ENCODE results near the gene MRPL46. TPM values are rescaled to one million over a fixed set of nuclear protein-coding genes. Genes with fewer than 3 reads are reported as not detected.
"Not testable (repeated sequence)": the region's sequence is repeated elsewhere in the genome, so short reads cannot be mapped to it uniquely, and the experiment has no call there.

MRPL46 gene
- total RNA-seq, 1 donor from 2014 or later = 15.6 TPM

DNA sequence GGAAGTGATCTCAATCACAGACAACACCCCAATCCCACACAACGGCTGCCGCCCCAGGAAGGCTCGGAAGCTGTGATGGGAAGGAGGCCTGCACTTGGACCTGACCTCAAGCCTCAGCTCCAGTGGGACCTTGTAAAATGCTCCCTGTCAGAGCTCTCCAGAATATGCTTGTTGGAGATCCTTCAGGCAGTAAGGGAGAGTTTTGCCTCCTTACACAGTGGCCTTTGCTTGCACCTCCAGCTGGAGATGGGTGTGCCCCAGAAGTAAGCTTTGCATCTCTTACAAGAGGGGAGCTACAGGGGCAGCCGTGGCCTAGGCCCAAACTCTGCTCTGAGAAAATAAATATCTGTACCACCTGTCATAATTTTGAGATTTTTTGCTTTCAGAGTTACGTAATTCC lies 10.7 kb upstream of the MRPL46 start:
- no peak for DNase-seq

DNA sequence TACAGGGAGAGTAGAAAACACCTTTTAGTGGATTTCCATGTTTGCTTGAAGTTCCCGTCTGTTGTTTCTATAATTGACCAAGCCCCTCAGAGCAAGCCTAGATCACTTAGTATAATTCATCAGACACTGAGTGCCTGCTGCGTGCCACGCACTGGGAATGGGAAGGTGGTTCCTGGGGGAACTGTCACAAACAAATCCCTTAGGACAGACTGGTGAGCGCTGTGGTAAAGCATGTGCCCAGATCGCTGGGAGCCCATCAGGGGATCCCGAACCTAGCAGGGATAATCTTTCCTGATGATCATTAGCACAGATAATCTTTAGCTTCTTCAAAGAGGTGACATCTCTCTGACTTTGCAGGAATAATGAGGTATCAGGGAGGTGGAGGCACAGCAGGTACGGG lies 9.9 kb upstream of the MRPL46 start:
- DNase-seq = no peak

DNA sequence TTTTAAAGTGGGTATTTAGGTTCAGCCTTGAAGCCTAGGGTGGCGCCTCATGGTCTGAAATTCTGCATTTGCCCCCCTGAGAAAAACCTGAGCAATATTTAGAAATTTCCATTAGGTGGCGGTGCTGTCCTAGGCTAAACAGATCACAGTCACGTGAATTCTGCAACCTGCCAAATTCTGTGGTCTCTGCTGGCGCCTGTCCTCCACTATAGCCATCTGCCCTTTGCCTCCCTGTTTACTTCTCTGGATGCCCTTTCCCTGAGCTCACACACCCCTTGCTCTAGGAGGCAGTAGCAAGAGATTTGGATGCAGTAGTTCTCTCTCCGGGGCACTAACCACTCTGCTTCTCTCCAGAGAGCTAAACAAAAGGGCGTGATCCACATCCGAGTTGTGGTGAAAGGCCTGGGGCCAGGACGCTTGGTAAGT lies 9.5 kb upstream of the MRPL46 start:
- DNase-seq = peak; percentile 20

DNA sequence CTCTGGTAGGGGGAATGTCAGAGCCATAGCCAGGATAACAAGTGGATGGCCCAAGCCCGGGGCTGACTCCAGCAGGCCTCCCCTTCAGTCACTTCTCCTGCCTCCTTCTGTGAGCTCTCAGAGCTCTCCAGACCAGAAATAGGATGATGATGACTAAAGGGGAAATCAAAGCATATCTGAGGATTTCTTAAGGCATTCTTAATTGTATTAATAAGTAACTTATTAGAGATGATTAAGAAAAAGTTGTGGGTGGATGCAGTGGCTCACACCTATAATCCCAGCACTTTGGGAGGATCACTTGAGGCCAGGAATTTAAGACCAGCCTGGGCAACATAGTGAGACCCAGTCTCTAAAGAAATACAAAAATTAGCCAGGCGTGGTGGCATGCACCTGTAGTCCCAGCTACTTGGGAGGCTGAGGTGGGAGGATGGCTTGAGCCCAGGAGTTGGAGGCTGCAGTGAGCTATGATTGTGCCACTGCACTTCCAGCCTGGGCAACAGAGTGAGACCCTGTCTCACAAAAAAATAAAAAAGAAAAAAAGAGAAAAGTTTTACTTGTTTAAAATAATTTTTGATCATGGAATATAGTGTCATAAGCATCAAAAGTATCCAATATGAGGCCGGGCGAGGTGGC lies 6.6 kb upstream of the MRPL46 start:
- not testable (repeated sequence) for DNase-seq

DNA sequence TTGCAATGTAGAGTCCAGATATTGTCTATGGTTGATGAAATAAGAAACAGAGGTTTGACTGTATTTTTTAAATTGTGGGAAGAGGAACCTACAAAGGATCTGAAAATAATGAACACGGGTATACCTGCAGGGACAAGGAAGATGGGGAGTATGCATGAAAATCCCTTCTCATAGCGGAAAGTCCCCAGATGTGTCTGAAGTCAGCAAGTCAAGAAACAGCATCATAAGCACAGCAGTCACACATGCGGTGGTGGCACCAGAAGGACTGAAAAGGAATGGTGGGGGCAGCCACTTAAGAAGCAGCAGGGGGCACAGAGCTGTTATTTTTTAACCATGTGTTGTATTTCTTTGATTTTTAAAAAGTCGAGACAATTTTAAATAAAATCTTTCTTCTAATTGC lies 5.0 kb upstream of the MRPL46 start:
- DNase-seq = no peak

DNA sequence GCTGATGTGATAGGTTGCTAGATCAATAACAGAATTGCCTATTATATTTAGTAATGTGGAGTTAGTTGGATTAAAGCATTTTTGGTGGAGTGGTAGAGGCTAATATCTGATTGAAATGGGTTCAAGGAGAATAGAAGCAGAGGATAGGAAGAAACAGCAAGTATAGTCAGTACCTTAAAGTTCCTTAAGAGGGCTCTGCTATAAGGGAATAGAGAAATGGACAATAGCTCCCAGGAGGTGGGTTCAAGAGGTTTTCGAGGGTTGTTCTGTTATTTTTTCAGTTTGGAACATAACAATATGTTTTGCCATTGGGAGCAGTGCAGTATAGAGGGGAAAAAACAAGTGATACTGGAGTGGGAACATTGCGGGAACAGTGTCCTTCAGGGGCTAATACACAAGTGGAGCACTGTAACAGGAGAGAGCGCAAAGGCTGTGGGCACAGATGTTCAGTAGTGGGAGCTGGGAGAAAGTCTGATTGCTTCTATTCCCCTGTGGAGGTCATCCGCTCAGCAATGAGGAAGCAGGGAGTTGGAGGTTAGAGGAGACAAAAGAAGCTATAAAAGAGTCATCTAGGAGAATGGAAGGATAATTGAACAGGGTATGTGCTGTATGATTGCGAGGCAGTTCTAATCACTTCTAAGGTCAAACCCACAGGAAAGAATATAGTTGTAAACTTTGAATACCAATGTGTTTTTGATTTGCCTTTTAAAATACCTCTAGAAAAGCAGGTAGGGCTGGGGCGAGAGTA lies 3.6 kb upstream of the MRPL46 start:
- no peak for DNase-seq

DNA sequence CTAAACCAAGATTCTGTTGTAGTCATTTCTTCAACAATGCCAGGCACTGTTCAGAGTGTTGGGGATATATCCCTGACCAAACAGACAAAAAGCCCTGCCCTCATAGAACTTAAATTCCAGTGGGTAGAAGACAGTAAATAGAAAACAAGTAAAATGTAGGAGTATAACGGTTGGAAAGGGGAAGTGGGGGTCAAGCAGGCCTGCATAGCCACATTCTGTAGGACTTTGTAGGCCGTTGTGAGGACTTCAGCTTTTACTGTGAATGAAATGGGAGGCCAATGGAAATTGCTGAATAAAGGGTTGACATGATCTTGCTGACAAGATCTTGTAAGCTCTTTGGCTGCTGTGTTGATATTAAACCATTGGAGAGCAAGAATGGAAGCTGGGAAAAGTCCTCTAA lies 2.1 kb upstream of the MRPL46 start:
- no peak for DNase-seq

DNA sequence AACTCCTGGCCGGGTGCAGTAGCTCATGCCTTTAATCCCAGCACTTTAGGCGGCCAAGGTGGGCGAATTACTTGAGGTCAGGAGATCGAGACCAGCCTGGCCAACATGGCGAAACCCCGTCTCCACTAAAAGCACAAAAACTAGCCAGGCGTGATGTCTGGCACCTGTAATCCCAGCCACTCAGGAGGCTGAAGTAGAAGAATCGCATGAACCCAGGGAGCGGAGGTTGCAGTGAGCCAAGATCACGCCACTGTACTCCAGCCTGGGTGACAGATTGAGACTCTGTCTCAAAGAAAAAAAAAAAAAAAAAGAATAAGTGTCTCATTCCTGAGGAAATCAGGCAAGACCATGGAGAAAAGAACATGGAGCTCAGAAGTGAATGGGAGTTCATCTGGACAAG lies 1.5 kb upstream of the MRPL46 start:
- DNase-seq = not testable (repeated sequence)

DNA sequence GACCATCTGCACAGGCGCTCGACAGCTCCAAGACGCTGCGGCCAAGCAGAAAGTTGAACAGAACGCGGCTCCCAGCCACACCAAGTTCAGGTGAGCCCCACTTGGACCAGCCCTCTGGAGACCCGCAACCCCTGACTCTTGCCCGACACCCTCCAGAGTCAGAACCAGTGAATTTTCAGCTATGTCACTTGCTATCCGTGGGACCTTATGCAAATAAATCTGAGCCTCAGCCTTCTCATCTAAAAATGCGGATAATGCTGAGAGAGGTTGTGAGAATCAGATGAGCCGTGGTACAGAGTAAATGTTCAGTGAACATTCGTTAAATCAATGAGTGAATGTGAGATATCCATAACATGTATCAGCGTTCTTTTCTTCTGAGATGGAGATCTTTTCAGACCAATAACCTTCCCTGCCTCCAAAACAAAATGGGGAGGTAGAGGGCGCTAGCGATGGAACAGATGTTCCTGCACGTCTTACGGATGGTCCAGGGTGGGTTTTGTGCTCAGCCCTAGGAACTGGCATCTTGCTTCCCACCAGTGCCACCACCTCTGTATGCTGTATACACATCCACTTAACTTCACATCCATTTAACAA lies 844 bp upstream of the MRPL46 start:
- no peak for DNase-seq

DNA sequence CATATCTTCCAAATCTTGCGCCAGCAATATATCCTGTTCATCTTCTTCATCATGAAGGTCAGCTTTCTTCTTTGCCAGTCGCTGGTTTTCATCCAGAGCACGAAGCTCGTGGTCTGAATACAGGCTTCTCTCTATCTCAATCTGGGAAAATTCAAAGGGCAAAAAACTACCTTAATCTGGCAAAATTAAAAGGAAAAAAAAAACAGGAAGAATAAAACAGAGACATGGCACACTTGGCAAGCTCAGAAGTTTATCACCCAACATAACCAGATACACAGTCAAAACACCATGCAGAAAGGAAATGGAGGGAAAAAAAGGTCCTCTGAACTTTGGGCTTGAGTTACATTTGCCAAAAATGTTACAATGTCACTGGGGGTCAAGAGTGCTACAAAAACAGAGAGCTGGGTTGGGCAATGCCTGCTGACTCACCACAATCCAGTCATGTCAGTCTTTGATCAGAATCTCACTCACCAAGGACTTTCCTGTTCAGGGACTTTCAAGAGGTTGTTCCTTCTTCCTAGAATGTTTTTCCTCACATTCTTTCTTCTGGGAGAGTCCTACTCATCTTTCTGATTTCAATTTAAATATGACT lies 1.5 kb downstream of the MRPL46 start:
- no peak for DNase-seq

DNA sequence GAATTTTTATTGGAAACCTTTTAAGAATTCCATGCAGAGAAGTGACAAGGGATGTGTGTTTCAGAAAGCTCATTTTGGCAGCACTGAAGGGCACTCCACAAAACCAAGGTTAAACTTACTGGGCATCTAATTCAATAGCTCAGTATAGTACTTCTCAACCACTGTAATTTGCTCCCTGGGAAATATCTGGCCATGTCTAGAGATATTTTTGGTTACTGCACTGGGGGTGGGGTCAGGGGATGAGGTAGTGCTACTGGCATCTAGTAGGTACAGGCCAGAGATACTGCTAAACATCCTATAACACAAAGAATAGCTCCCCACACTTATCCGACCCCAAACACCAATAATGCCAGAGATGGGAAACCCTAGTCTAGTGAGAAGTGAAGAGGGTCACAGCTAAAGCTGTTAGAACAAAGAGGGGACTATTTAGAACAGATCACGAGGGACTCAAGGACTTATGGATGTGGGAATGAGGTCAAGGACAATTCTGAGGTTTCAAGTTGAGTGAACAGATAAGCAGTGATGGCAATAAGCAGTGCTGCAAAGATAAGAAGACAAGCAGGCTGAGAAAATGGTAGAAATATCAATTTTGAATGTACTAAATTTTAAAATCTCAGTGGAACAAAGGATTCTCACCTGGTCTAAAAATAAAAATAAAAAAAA lies 3.2 kb downstream of the MRPL46 start:
- DNase-seq = no peak

DNA sequence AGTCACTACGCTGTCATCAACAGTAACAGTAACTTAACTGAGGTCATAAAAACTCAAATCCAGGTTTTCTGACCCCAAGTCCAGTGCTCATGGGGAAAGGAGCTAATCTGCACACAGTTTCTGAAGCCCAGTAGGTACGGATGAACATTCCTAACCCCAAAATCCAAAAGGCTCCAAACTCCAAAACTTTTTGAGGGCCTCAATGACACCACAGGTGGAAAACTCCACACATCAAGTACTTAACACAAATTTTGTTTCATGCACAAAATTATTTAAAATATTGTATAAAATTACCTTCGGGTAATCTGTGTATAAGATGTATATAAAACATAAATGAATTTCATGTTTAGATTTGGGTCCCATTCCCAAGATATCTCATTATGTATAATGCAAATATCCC lies 10.5 kb downstream of the MRPL46 start:
- DNase-seq = no peak

DNA sequence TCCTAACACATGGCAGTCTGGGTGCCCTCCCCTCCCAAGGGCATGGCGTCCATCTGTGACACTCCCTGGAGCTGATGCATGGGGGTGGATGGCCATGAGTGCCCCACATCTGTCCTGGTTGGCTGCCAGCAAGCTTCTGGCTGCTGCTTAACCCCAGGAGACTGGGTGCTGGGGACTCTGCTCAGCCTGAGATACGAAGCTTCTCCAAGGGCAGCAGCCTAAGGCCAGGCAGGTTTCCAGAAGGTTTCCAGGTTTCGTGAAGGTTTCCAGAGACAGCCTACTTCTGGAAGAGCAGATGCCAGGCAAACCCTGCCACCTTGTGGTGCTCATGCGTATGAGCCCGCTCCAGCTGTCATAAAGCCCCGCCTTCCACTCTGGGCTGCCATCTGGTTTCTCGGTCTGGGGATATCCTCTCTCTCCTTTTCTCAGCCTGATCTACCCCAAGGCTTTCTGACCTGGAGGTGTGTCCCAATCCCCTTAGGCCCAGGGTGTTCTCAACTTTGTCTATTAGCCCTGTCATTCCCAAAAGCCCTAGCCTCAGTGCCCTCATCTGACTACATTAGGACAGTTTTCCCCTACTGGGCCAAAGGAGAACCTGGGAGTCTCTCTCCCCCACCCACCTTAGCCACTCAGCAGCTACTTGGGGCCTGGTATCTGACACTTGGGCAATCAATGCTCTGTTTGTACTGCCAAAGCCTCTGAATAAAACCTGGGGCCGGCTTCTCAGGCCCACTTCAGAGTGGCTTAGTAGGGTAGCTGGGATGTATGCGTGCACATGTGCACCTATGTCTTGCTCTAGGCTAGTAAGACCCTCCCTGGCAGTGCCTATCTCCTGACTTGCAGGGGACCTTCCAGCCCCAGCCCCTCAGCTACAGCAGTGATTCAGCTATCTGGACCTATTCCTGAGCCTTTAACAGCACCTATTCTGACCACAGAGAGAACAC lies 12.0 kb downstream of the MRPL46 start:
- DNase-seq = peak; percentile 45

DNA sequence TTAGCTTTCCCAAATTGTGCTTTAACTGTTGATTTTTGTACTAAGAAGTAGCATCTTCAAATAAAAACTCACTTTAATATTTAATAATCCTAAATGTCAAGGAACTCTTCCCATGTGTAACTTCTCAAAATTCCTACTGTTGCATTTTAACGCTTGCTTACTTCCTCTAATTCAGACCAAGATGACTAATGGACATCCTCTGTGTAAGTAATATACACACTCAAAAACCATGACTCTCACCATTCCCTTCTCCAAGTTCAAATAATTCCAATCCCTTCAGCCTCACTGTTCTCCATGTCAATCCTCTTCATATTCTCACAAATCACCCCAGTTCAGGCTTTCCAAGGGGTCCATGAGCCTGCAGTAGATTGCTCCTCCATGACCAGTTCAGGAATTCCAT lies 13.0 kb downstream of the MRPL46 start:
- no peak for DNase-seq

DNA sequence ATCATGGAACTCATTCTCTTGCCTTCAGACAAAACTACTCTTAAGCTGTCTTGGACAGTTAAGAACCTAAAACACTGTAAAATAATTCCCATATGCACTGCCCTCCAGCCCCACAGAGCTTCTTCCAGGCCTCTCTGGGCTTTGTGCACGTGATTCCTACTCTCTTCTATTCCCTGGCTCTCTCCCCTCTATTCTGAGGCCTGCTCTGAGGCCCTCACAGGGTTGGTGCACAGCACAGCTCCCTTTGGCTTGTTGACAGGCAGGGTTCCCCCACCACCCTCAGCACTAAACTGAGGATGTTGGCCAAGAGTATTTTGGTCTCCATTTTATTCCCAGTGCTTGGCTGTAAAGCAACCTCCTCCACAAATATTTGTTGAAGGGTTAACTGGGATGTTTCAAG lies 13.5 kb downstream of the MRPL46 start:
- no peak for DNase-seq

DNA sequence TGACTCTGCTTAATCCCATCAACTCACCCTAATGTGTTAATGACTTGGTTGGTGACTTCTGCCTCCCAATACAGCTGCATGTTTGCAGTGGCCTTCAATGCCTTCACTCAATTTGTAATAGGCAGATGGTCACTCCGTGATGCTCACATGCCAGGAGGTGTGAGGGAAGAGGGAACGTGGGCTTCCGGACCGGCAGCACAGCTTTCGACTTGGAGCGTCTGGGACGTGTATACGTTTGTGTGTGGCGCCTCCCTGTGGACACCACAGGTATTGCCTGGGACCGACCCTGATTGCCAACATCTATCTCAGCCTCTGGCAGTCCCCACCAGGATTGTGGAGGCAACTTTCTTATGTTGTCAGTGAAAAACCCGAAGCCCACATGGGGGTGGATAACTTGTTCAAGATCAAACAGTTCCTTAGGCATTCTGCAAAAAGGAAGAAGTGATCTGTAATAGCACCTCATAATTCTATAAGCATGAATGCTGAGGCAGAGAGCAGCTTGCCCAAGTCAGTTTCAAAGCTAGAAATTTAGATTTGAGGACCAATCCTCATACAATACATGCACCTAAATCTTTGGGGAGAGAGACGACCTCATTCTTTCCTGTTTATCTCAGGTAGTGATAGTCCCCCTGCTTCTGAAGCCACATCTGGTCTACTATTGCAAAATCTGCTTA lies 16.9 kb downstream of the MRPL46 start:
- DNase-seq = peak; percentile 20

DNA sequence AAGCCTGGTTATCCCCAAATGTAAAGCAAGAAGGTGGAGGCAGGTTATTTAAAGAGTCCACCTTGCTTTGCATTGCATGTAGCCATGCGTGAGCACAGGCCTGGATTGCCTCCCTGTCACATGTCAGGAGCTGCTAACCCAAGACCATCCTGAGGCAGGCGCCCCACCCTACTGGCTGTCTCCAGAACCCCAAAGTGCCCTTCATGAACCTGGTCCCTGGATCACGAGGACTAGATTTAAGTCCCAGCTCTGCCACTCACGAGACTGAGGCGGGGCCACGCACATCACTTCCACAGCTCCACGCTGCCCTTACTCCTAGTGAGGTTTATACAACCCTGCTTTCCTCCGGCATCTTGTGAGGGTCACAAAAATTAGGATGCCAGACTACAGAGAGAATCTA lies 17.6 kb downstream of the MRPL46 start:
- DNase-seq = no peak

DNA sequence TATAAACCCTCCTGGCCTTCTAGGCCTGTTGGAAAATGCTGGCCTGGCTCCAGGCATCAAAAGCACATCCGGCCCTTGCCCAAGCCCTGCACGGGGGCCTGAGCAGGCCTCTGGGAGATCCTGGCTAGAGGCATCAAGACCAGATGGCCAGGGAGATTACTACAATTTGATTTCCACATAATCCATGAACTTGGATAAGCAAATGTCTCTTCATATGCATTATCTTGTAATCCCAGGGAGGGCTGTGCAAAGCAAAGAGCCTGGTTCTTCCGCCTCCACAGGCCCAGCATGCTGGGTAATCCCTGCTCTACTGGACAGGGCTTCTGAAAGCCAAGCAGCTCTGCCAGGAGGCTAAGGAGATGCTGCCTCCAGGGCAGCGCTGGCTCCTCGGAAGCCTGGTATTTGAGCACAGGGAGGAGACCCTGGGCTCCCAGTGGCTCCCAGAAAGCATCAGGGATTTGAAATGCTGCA lies 18.2 kb downstream of the MRPL46 start:
- DNase-seq = no peak

DNA sequence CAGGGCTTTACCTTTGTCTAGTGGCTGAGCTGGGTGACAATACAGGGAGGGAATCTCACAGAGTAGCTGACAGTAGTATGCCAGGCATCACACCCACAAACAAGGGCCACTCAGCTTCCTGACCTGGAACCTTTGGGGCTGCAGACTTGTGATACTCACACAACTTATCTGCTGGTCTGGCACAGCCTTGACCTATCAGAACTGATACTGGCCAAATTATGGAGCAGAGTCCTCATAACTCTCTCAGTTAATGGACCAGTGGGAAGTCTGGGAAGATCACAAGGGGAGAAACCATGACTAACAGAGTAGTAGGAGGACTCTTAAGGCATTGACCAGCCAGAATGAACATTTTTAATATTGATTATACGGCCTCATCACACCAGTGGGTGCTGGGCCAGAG lies 19.4 kb downstream of the MRPL46 start:
- DNase-seq = no peak

DNA sequence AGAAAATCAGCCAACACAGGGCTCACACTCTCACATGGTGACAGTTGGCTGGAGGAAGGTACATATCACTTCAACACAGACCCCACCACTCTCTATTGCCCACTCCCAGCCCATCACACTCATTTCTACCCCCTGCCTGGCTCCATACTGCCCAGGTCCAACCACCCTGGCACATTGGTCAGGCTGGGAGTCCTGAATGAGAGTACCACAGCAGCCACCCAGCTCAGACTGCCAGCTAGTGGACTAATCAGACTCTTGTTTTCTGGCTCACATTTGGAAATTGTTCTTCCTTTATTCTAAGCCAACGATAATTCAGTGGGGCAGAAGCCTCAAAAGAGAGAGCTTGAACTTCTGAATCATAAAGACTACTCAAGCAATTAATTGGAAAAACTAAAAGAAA lies 20.0 kb downstream of the MRPL46 start:
- DNase-seq = no peak
